GM21360 (cell line): ENCODE measurements around the gene SMARCC2.
"Not testable (repeated sequence)": the region's sequence is repeated elsewhere in the genome, so short reads cannot be mapped to it uniquely, and the experiment has no call there.

Experiments used
- ATAC-seq: cut with Tn5 transposase; IDR thresholded peaks from one replicate; pipeline ENCODE4 v1.9.1; 2021; ENCODE audit warnings: mild to moderate bottlenecking, moderate library complexity; ENCODE audit not compliant: unreplicated experiment

SMARCC2 gene

GRCh38 chr12:56165369-56165768 lies 23.9 kb downstream of the SMARCC2 start:
- ATAC-seq: no peak

GRCh38 chr12:56164345-56164729 lies 24.9 kb downstream of the SMARCC2 start:
- no peak for ATAC-seq

GRCh38 chr12:56163533-56164344 lies 25.5 kb downstream of the SMARCC2 start:
- no peak for ATAC-seq

GRCh38 chr12:56162468-56163290 lies 26.6 kb downstream of the SMARCC2 start:
- no peak for ATAC-seq

GRCh38 chr12:56161690-56162351 lies 27.5 kb downstream of the SMARCC2 start:
- no peak for ATAC-seq

DNA sequence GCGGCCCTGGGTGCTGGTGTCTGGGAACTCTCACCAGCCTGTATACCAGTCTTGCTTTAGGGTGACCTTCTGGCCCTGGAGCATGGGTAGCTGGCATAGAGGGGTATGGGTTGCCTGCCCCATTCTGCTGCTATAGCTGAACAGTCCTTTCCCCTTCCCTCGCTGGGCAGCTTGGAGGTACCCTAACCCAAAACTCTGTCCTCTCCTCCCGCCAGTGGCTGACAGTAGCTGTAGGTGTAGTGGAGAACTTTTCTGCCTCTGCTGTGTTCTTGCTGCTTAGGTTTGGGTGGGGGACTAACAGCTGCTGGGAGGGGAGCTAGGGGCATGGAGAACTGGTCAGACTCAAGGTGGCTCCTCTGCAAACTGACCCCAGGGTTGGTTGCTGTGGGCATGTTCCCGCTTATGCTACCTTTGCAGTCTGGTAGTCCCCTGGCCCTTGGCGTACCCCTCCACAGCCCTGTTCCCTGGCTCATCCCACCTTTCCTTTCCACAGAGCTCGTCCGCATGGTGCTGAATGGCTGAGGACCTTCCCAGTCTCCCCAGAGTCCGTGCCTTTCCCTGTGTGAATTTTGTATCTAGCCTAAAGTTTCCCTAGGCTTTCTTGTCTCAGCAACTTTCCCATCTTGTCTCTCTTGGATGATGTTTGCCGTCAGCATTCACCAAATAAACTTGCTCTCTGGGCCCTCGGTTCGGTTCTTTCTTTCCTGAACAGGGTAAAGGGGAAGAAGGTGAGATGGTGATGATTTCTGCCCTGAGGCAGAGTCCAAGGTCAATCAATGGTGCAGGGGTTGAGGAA lies 28.2 kb downstream of the SMARCC2 start:
- ATAC-seq: no peak

- no peak for ATAC-seq
Observed at GRCh38 chr12:56160193-56160763, 29.0 kb downstream of the SMARCC2 start.

- no peak for ATAC-seq
Observed at GRCh38 chr12:56159482-56160192, 29.6 kb downstream of the SMARCC2 start.

DNA sequence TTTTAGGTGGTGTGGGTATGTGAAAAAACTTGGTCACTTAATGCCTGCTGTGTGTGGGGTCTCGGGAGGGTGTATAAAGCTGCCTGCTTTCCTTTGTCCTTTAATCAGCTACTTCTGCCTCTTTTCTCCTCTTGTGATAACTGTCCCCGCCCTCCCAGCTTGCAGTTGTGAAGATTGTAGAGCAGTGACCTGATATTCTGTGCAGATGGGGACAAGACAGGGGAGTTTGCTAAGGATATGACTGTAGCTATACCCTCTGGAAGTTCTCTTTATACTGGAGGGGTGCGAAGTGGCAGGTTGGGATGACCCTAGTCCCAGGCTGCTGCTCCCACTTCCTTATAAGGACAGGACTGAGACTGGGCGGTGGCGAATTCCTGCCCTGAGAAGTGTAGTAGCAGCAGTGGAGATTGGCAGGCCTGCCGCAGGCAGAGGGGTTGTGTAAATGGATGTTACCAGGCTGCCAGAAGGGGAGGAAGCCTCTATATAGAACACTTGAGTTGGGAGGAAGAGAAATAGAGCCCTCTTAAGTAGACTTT lies 30.3 kb downstream of the SMARCC2 start:
- no peak for ATAC-seq

- peak; percentile 71 for ATAC-seq
Observed at GRCh38 chr12:56158029-56158925, 31.0 kb downstream of the SMARCC2 start, which contains the start of gene MYL6. TSS of gene MYL6 (plus strand) at chr12:56158359. CDS start at chr12:56158402, 43 bp downstream.

- ATAC-seq: peak; percentile 27
Observed at GRCh38 chr12:56157201-56158028, 31.9 kb downstream of the SMARCC2 start.

DNA sequence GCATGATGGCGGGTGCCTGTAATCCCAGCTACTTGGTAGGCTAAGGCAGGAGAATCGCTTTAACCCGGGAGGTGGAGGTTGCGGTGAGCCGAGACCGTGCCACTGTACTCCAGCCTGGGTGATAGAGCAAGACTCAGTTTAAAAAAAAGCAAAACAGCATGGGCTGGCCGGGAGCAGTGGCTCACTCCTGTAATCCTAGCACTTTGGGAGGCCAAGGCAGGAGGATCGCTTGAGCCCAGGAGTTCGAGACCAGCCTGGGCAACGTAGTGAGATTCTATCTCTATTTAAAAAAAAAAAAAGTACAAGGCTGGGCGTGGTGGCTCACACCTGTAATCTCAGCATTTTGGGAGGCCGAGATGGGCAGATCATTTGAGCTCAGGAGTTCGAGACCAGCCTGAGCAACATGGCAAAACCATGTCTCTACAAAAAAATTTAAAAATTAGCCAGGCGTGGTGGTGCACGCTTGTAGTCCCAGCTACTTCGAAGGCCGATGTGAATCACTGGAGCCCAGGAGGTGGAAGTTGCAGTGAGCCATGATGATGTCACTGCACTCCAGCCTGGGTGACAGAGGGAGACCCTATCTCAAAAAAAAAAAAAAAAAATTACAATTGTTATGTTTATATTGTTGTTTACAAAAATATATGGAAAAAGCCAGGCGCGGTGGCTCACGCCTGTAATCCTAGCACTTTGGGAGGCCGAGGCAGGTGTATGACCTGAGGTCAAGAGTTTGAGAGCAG lies 32.7 kb downstream of the SMARCC2 start:
- not testable (repeated sequence) for ATAC-seq

GRCh38 chr12:56155256-56155845 lies 33.9 kb downstream of the SMARCC2 start:
- ATAC-seq: no peak

GRCh38 chr12:56154818-56155217 lies 34.5 kb downstream of the SMARCC2 start:
- ATAC-seq: no peak

DNA sequence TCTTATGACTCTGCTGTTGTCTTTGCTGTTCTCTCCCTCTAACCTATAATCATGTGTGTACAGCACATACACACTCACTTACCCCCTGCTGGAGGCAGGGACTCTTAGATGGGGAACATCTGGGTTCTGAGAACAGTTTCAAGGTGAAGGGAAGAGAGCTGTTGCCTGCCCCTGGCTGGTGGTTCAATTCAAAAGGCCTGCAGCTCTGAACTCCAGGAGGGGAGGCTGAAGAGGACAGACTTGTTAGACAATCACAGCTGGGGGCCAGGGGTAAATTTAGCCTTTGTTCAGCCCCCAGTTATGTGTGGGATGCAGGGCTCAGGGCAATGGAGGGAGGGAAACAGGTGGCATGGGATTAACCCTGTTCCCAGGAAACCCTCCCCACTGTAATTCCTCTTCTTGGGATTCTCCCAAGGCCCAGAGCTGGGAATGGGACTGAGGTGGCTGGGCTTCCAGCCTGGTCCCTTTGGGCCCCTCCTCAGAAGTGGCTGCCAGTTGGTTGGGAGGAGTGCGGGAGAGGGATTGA lies 35.0 kb downstream of the SMARCC2 start:
- ATAC-seq: no peak

DNA sequence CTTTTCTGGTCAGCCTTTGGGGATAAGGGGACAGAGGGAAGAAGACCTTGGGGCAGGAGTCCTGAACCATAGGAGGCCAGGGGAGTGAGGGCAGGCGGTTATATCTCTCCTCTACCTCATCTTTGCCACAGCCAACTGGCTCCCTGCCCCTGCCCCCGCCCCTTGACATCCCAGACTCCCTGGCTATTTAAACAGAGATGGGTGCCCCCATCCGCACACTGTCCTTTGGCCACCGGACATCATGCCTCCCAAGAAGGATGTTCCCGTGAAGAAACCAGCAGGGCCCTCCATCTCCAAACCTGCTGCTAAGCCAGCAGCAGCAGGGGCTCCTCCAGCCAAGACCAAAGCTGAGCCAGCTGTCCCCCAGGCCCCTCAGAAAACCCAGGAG lies 35.6 kb downstream of the SMARCC2 start:
- no peak for ATAC-seq
